Breast epithelium (tissue), 4 donors: ENCODE measurements around the gene NEMP1. TPM values are rescaled to one million over a fixed set of nuclear protein-coding genes. Genes with fewer than 3 reads are reported as not detected.

Source experiments
- DNase-seq, 2 donors: peaks; one replicate each; pipeline ENCODE4 v3.0.0-alpha.2; 2019; ENCODE audit warnings: low spot score in 2 of 2
- H3K27ac ChIP-seq, 2 donors: fragments of 200-600 bp; sonication (generic) in 1 of 2; one replicate each; pipeline ENCODE4 v1.5.1; 2016 to 2019; ENCODE audit warnings: mild to moderate bottlenecking in 1 of 2
- H3K27me3 ChIP-seq, 2 donors: fragments of 200-600 bp; sonication (generic) in 1 of 2; one replicate each; pipeline versions ENCODE4 v1.5.1 to v1.6.0; 2017 to 2019; ENCODE audit warnings: control low read depth in 1 of 2, mild to moderate bottlenecking in 1 of 2
- H3K36me3 ChIP-seq: fragments of 200-600 bp; one replicate; pipeline ENCODE4 v1.5.1; 2019
- H3K4me1 ChIP-seq, 2 donors: fragments of 200-600 bp; sonication (generic); one replicate each; pipeline ENCODE4 v1.5.1; 2016 to 2019; ENCODE audit warnings: control low read depth in 1 of 2
- H3K4me3 ChIP-seq, 3 donors: fragments of 200-600 bp; sonication (generic); 1 replicate in 2 of 3; 2 replicates in 1 of 3; pipeline ENCODE4 v1.5.1; 2016 to 2019; ENCODE audit warnings: mild to moderate bottlenecking in 3 of 3, moderate library complexity in 2 of 3
- H3K9me3 ChIP-seq, 2 donors: fragments of 200-600 bp; sonication (generic) in 1 of 2; one replicate each; pipeline ENCODE4 v1.5.1; 2016 to 2019; ENCODE audit warnings: control low read depth in 1 of 2
- POLR2A ChIP-seq: fragments of 450-650 bp; IDR thresholded peaks from one replicate; pipeline ENCODE4 v1.6.1; 2016; ENCODE audit warnings: antibody characterized with exemption, mild to moderate bottlenecking, moderate library complexity
- POLR2AphosphoS5 ChIP-seq, 3 donors: sonication (generic); formaldehyde crosslinking; IDR thresholded peaks; one replicate each; pipeline ENCODE4 v1.6.1; 2017; ENCODE audit warnings: antibody characterized with exemption in 3 of 3
- intact Hi-C: fragments of 100-400 bp; cut with DNase I; formaldehyde crosslinking; loops from one replicate; pipeline ENCODE4 v1.15.1; 2023; ENCODE audit warnings: low total_unique reads
- total RNA-seq, 3 donors: library from RNA; depleted of rRNA; stranded (reverse); fragments of >200 nt; gene quantifications; one replicate each; pipeline ENCODE4 v1.1.0, GENCODE V29; 2016
- TF ChIP-seq, protein P1 (sequence below), 3 donors: fragments of 450-650 bp; IDR thresholded peaks; one replicate each; pipeline ENCODE4 v1.5.1; 2016 to 2017; ENCODE audit warnings: antibody characterized with exemption in 3 of 3, mild to moderate bottlenecking in 3 of 3, moderate library complexity in 3 of 3

Gene NEMP1
- total RNA-seq, 3 donors from 2014 or later: 6.9 to 13.3 (median 10.9) TPM

DNA sequence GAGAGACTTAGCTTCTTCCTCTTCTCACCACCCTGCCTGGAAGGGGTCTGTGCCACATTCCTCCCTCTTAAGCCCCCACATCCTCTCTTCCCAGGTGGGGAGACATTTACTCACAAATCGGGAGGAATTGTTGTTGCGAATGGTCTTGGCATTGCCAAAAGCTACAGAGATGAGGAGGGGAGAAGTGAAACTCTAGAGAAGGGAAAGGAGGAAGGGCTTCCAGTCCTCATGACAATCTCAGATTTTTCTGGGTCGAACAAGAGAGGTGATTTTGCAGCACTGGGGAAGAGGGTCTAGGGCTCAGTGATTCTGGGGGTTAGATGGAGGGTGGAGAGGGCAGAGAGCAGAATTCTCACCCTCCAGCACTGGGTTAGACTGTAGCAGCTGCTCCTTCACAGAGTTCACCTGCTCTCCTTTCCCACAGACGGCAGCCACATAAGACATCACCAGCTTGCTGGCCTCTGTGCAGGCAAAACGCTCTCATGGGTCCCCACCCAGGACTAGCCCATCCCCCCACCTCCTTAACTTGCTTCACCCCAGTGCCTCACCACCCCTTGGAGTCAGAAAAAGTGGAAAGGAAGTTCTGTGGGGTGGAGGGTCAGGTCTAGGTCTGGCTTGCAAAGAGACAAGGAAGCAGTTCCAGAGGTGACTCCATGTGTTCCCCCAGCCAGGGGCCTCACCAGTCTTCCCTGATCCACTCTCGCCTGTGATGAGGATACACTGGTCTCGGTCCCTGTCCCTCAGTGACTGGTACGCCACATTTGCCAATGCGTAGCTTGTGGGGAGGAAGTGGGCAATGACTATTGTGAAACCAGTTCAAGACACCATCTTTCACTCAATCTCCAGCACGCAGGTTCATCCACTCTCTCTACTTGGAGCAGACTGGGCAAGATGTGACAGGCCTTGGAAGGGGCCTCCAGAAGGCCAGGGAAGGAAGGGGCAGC is 31.4 kb downstream of the NEMP1 start:
- intact Hi-C loops: no loop called here
- no peaks in the 10 kb centered on the region for H3K4me1 ChIP-seq
- no peak overlapping the region for H3K27ac ChIP-seq
- H3K27me3 ChIP-seq: no peaks in the 10 kb centered on the region
- no peak overlapping the region for H3K4me3 ChIP-seq
- no peaks in the 10 kb centered on the region for H3K9me3 ChIP-seq
- DNase-seq: no peak
- no peaks in the 10 kb centered on the region for H3K36me3 ChIP-seq
- TF ChIP-seq POLR2A (no peak), POLR2AphosphoS5 (IDR thresholded peaks at IDR 0.05) (no peak)

DNA sequence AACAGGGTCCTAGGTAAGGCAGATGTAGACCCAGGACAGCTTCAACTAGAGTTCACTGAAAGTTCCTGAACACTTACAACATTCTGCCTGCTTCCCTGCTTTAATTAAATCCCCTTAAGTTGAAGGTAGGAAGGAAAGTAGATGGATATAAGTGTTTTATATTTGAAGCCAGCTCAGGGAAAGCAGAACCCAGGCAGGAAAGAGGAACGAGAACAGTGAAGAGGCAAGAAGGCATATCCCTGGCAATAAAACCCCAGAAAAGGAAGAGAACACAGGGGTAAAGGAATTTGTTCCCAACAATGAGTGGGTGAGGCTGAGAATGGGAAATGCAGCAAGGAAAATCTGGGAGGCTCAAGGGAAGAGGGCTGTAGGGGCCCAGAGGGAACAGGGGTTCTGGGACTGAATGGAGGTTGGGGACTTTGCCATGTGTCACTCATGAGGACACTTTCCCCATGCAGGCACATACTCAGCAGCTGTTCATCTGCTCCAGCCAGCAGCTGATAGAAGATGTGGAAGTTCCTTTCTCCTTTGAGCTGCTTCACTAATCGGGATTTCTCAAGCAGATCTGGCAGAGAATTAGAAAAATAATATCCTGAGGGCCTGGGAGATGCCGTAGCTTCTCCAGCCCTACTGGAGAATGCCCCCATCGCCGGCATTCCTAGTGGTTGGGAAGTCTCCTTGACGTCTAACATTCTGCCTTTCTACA is 32.4 kb downstream of the NEMP1 start:
- Histone ChIP-seq H3K36me3 (no peaks in the 10 kb centered on the region), H3K27me3 (no peaks in the 10 kb centered on the region), H3K4me1 (no peaks in the 10 kb centered on the region), H3K4me3 (no peak overlapping the region), H3K27ac (no peak overlapping the region), H3K9me3 (no peaks in the 10 kb centered on the region)
- intact Hi-C loops: no loop called here
- DNase-seq: no peak
- TF ChIP-seq POLR2A: no peak
- TF ChIP-seq POLR2AphosphoS5 (IDR thresholded peaks at IDR 0.05): no peak
- TF ChIP-seq, protein P1, sequence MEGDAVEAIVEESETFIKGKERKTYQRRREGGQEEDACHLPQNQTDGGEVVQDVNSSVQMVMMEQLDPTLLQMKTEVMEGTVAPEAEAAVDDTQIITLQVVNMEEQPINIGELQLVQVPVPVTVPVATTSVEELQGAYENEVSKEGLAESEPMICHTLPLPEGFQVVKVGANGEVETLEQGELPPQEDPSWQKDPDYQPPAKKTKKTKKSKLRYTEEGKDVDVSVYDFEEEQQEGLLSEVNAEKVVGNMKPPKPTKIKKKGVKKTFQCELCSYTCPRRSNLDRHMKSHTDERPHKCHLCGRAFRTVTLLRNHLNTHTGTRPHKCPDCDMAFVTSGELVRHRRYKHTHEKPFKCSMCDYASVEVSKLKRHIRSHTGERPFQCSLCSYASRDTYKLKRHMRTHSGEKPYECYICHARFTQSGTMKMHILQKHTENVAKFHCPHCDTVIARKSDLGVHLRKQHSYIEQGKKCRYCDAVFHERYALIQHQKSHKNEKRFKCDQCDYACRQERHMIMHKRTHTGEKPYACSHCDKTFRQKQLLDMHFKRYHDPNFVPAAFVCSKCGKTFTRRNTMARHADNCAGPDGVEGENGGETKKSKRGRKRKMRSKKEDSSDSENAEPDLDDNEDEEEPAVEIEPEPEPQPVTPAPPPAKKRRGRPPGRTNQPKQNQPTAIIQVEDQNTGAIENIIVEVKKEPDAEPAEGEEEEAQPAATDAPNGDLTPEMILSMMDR (IDR thresholded peaks at IDR 0.05): no peak

DNA sequence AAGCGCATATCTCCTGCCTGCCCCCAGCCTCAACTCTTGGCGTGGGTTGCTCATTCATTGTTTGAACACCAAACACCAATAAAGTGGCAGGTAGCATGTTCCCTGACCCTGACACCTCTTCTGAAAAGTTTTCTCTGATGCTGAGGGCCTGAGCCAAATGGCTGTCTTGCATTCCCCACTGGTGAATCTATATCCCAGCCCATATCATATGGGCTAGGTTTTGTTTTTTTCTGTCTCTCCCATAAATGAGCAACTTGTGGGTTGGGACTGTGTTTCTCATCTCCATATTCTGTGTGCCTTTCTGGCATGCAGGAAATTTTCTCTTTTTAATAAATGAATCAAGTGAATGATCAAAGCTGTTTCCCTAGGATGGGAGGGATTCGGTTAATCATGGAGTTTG is 33.7 kb downstream of the NEMP1 start:
- no peak for DNase-seq
- H3K27me3 ChIP-seq: no peaks in the 10 kb centered on the region
- no peaks in the 10 kb centered on the region for H3K9me3 ChIP-seq
- no peak overlapping the region for H3K4me3 ChIP-seq
- no peak overlapping the region for H3K27ac ChIP-seq
- no peaks in the 10 kb centered on the region for H3K36me3 ChIP-seq
- TF ChIP-seq POLR2AphosphoS5 (IDR thresholded peaks at IDR 0.05) (no peak), POLR2A (no peak)
- TF ChIP-seq, protein P1 (IDR thresholded peaks at IDR 0.05): no peak
- H3K4me1 ChIP-seq: no peaks in the 10 kb centered on the region
- intact Hi-C loops: no loop called here

GRCh38 chr12:57044468-57044867 is 34.1 kb downstream of the NEMP1 start:
- Histone ChIP-seq H3K27me3 (no peaks in the 10 kb centered on the region), H3K9me3 (no peaks in the 10 kb centered on the region), H3K27ac (no peak overlapping the region), H3K36me3 (no peaks in the 10 kb centered on the region), H3K4me3 (no peak overlapping the region), H3K4me1 (no peaks in the 10 kb centered on the region)
- TF ChIP-seq, protein P1 (IDR thresholded peaks at IDR 0.05): no peak
- no peak for TF ChIP-seq POLR2AphosphoS5 (IDR thresholded peaks at IDR 0.05)
- no peak for TF ChIP-seq POLR2A
- no peak for DNase-seq
- intact Hi-C loops: no loop called here

DNA sequence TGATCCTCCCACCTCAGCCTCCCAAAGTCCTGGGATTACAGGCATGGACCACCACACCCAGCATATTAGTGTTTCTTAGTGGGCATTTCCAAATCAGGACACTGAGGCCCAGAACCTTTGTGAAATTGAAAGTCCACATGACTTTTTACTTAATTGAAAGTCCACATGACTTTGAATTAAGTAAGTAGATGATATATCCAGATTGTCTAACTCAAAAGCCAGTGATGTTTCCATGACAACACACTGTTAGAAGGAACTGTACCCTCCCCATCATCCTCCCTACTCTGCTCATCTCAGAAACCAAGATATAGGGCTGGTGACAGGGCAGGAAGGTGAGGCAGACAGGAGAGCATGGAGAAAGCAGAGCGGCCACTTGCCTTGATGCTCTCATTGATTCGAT is 35.9 kb downstream of the NEMP1 start:
- H3K36me3 ChIP-seq: no peaks in the 10 kb centered on the region
- no peak overlapping the region for H3K4me3 ChIP-seq
- no peaks in the 10 kb centered on the region for H3K9me3 ChIP-seq
- H3K4me1 ChIP-seq: no peaks in the 10 kb centered on the region
- no peaks in the 10 kb centered on the region for H3K27me3 ChIP-seq
- TF ChIP-seq, protein P1 (IDR thresholded peaks at IDR 0.05): no peak
- TF ChIP-seq POLR2A: no peak
- intact Hi-C loops: no loop called here
- DNase-seq: no peak
- no peak overlapping the region for H3K27ac ChIP-seq
